IMR-90 (cell line): ENCODE data around the gene CNGB1. TPM values are rescaled to one million over a fixed set of nuclear protein-coding genes. Genes with fewer than 3 reads are reported as not detected.

Experiments
- ATAC-seq: fragments of 200-7000 bp; cut with Tn5 transposase; 2 replicates; pipeline ENCODE4 v1.9.1; 2020; ENCODE audit warnings: low read depth, mild to moderate bottlenecking, moderate library complexity
- BruUV-seq: library from RNA; stranded (reverse); fragments of 400-500 nt; replicated peaks from 2 replicates; lab custom pipeline; 2021; lab: Mats Ljungman, UMichigan
- CTCF ChIA-PET: fragments of 300-600 bp; formaldehyde crosslinking; extraction: SDS; loops from one replicate; lab custom pipeline; 2021; ENCODE audit warnings: antibody characterized with exemption; lab: Yijun Ruan, JAX
- POLR2A ChIA-PET: fragments of 300-600 bp; sonication (Branson Sonifier 250); formaldehyde crosslinking; loops from one replicate; lab custom pipeline; 2022; ENCODE audit warnings: antibody characterized with exemption; ENCODE audit not compliant: unreplicated experiment; lab: Charles Lee
- DNase-seq: peaks from one replicate; pipeline ENCODE4 v3.0.0; 2013
- H2AFZ ChIP-seq: replicated peaks from 2 replicates; pipeline ENCODE3; 2013; ENCODE audit warnings: low read length, mild to moderate bottlenecking; ENCODE audit not compliant: poor library complexity
- H2AK5ac ChIP-seq: 2 replicates; pipeline ENCODE4 v1.6.1; 2013; ENCODE audit warnings: low read depth, low read length, inconsistent platforms
- H2AK9ac ChIP-seq: replicated peaks from 2 replicates; pipeline ENCODE3; 2013; ENCODE audit warnings: mild to moderate bottlenecking, low read depth, low read length, moderate library complexity; ENCODE audit not compliant: poor library complexity
- H2BK120ac ChIP-seq: 2 replicates; pipeline ENCODE4 v1.6.1; 2013; ENCODE audit warnings: low read depth, low read length, inconsistent platforms
- H2BK15ac ChIP-seq: 3 replicates; pipeline ENCODE4 v1.6.1; 2013; ENCODE audit warnings: low read depth, low read length, inconsistent platforms
- H2BK20ac ChIP-seq: 2 replicates; pipeline ENCODE4 v1.6.1; 2013; ENCODE audit warnings: low read depth, mild to moderate bottlenecking, inconsistent platforms, low read length, moderate library complexity
- H2BK5ac ChIP-seq: 2 replicates; pipeline ENCODE4 v1.6.1; 2013; ENCODE audit warnings: mild to moderate bottlenecking, low read depth, low read length, inconsistent platforms; ENCODE audit not compliant: poor library complexity, severe bottlenecking
- H3K14ac ChIP-seq: replicated peaks from 2 replicates; pipeline ENCODE4 v1.6.1; 2013; ENCODE audit warnings: low read depth, low read length, inconsistent platforms
- H3K18ac ChIP-seq: 2 replicates; pipeline ENCODE4 v1.6.1; 2013; ENCODE audit warnings: low read depth, low read length, control low read depth
- H3K23ac ChIP-seq: 2 replicates; pipeline ENCODE4 v1.6.1; 2013; ENCODE audit warnings: low read depth, low read length, inconsistent platforms
- H3K27ac ChIP-seq: 2 replicates; pipeline ENCODE4 v1.5.1; 2013; ENCODE audit warnings: mild to moderate bottlenecking, control low read depth, low read length; ENCODE audit not compliant: insufficient read depth
- H3K27me3 ChIP-seq: 2 replicates; pipeline ENCODE4 v1.6.1; 2013; ENCODE audit warnings: low read length; ENCODE audit not compliant: control insufficient read depth, insufficient read depth
- H3K36me3 ChIP-seq: 2 replicates; pipeline ENCODE4 v1.6.1; 2013; ENCODE audit warnings: low read length, mixed read lengths; ENCODE audit not compliant: control insufficient read depth, insufficient read depth
- H3K4ac ChIP-seq: 2 replicates; pipeline ENCODE4 v1.6.1; 2013; ENCODE audit warnings: low read depth, low read length, inconsistent platforms
- H3K4me1 ChIP-seq: 2 replicates; pipeline ENCODE4 v1.6.1; 2013; ENCODE audit warnings: low read length, mixed read lengths; ENCODE audit not compliant: control insufficient read depth, insufficient read depth
- H3K4me2 ChIP-seq: 2 replicates; pipeline ENCODE4 v1.6.1; 2013; ENCODE audit warnings: low read depth, mild to moderate bottlenecking, control low read depth, low read length, moderate library complexity
- H3K4me3 ChIP-seq: 2 replicates; pipeline ENCODE4 v1.5.1; 2013; ENCODE audit warnings: low read depth, mild to moderate bottlenecking, control low read depth, low read length, moderate library complexity; ENCODE audit not compliant: insufficient read depth
- H3K56ac ChIP-seq: 2 replicates; pipeline ENCODE4 v1.6.1; 2013; ENCODE audit warnings: low read length, inconsistent platforms; ENCODE audit not compliant: insufficient read depth; ENCODE audit errors: extremely low read depth
- H3K79me1 ChIP-seq, 2 experiments: 2 replicates each; pipeline ENCODE4 v1.6.1; 2013; ENCODE audit warnings: low read length in 2 of 2, inconsistent platforms in 1 of 2, low read depth in 1 of 2
- H3K9ac ChIP-seq: 2 replicates; pipeline ENCODE4 v1.6.1; 2013; ENCODE audit warnings: low read depth, low read length, control low read depth
- H3K9me1 ChIP-seq: 2 replicates; pipeline ENCODE4 v1.6.1; 2013; ENCODE audit warnings: low read length, inconsistent platforms; ENCODE audit not compliant: insufficient read depth
- H3K9me3 ChIP-seq: 2 replicates; pipeline ENCODE4 v1.6.1; 2013; ENCODE audit warnings: low read length; ENCODE audit not compliant: control insufficient read depth, insufficient read depth
- H4K20me1 ChIP-seq: 2 replicates; pipeline ENCODE4 v1.6.1; 2013; ENCODE audit warnings: low read length, inconsistent platforms; ENCODE audit not compliant: insufficient read depth
- H4K5ac ChIP-seq: 2 replicates; pipeline ENCODE4 v1.6.1; 2013; ENCODE audit warnings: mild to moderate bottlenecking, low read depth, low read length, control low read depth
- H4K8ac ChIP-seq, 2 experiments: 2 replicates each; pipeline ENCODE4 v1.6.1; 2013; ENCODE audit warnings: low read depth in 2 of 2, low read length in 2 of 2, control low read depth in 1 of 2, inconsistent platforms in 1 of 2
- H4K91ac ChIP-seq: 2 replicates; pipeline ENCODE4 v1.6.1; 2013; ENCODE audit warnings: low read depth, low read length, inconsistent platforms; ENCODE audit not compliant: insufficient read depth
- BHLHE40 ChIP-seq: fragments of 150-350 bp; IDR thresholded peaks from 2 replicates; pipeline ENCODE4 v1.6.1; 2016; ENCODE audit warnings: mild to moderate bottlenecking, low read depth, low read length
- CEBPB ChIP-seq: IDR thresholded peaks from 2 replicates; pipeline ENCODE4 v1.6.1; 2012; ENCODE audit warnings: low read depth, low read length, improper control_type of control experiment
- FOS ChIP-seq: fragments of 150-350 bp; IDR thresholded peaks from 2 replicates; pipeline ENCODE4 v1.6.1; 2016; ENCODE audit warnings: low read depth, low read length
- MAZ ChIP-seq: IDR thresholded peaks from 2 replicates; pipeline ENCODE4 v1.6.1; 2012; ENCODE audit warnings: low read depth, mild to moderate bottlenecking, low read length, improper control_type of control experiment, moderate library complexity, borderline replicate concordance
- MXI1 ChIP-seq: IDR thresholded peaks from 2 replicates; pipeline ENCODE4 v1.6.1; 2012; ENCODE audit warnings: low read depth, mild to moderate bottlenecking, low read length, moderate library complexity, borderline replicate concordance
- NFE2L2 ChIP-seq: fragments of 150-350 bp; IDR thresholded peaks from 2 replicates; pipeline ENCODE4 v1.6.1; 2016; ENCODE audit warnings: low read depth, mild to moderate bottlenecking, low read length
- POLR2A ChIP-seq: IDR thresholded peaks from 2 replicates; pipeline ENCODE4 v1.6.1; 2012; ENCODE audit warnings: mild to moderate bottlenecking, low read depth, low read length
- RAD21 ChIP-seq: IDR thresholded peaks from 2 replicates; pipeline ENCODE4 v1.6.1; 2012; ENCODE audit warnings: low read length, improper control_type of control experiment
- RFX5 ChIP-seq: IDR thresholded peaks from 2 replicates; pipeline ENCODE4 v1.8.0; 2012; ENCODE audit warnings: low read depth, mild to moderate bottlenecking, low read length, moderate library complexity
- SMC3 ChIP-seq: fragments of 150-350 bp; IDR thresholded peaks from 2 replicates; pipeline ENCODE4 v1.6.1; 2016; ENCODE audit warnings: low read depth, mild to moderate bottlenecking, antibody characterized with exemption, low read length, moderate library complexity
- WGBS, 2 experiments: methylation state at CpG; one replicate each; pipeline versions ENCODE4 v1.1.5 to v1.1.7; 2013; ENCODE audit warnings: missing lambda C conversion rate in 2 of 2; ENCODE audit not compliant: insufficient read length in 1 of 2; ENCODE audit errors: extremely low coverage in 2 of 2; 5-methylcytosine and 5-hydroxymethylcytosine counted together
- dilution Hi-C: fragments of 300-500 bp; cut with HindIII; formaldehyde crosslinking; loops from one replicate; pipeline ENCODE4 v1.14.3; 2018; ENCODE audit warnings: low sequenced_read_pairs; ENCODE audit not compliant: unreplicated experiment
- in situ Hi-C: fragments of 300-500 bp; cut with MboI; formaldehyde crosslinking; loops from 3 replicates; pipeline ENCODE4 v1.14.3; 2019; ENCODE audit warnings: low sequenced_read_pairs, inconsistent platforms, mixed read lengths
- intact Hi-C: fragments of 100-400 bp; cut with micrococcal nuclease; formaldehyde crosslinking; loops from 2 replicates; pipeline ENCODE4 v1.10.0; 2022
- polyA plus RNA-seq, 3 experiments: library from polyadenylated mRNA; depleted of rRNA; stranded (reverse); fragments of >200 nt; gene quantifications; 2 replicates each; pipeline ENCODE4 v1.2.3, GENCODE V29; 2012; ENCODE audit warnings: low replicate concordance in 1 of 3
- total RNA-seq: library from RNA; depleted of rRNA; stranded (reverse); fragments of >200 nt; gene quantifications from 2 replicates; pipeline ENCODE4 v1.2.3, GENCODE V29; 2012
- TF ChIP-seq, protein P1 (sequence below): fragments of 150-350 bp; IDR thresholded peaks from 2 replicates; pipeline ENCODE4 v1.6.1; 2017; ENCODE audit warnings: mild to moderate bottlenecking, antibody characterized with exemption, low read length, low read depth

Gene CNGB1
- total and polyA plus RNA-seq, 2 of the 4 experiments (the other 2 are of a cell fraction), result not detected

DNA sequence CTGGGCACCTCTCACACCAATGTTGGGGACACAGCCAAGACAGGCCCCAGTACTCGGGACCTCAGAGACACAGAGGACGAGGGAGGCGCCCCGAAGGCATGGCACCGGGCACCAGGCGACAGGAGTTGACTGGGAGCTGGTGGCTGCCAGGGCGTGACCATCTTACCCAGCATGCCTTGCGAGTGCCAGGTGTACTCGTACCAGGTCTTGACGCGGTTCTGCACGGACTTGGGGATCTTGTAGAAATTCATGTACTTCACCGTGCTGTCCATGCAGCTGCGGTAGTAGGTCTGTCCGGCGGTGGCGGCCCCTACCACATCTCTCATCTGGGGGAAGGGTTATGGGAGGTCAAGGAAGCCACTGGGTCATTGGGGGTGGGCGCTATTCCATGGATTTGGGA, 67.3 kb downstream of the CNGB1 start:
- TF ChIP-seq MAZ (no peak), POLR2A (no peak), FOS (no peak), RFX5 (no peak), RAD21 (no peak), NFE2L2 (no peak), BHLHE40 (no peak), SMC3 (no peak), MXI1 (no peak), CEBPB (no peak)
- TF ChIP-seq, protein P1, sequence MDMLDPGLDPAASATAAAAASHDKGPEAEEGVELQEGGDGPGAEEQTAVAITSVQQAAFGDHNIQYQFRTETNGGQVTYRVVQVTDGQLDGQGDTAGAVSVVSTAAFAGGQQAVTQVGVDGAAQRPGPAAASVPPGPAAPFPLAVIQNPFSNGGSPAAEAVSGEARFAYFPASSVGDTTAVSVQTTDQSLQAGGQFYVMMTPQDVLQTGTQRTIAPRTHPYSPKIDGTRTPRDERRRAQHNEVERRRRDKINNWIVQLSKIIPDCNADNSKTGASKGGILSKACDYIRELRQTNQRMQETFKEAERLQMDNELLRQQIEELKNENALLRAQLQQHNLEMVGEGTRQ, result no peak
- H2BK5ac ChIP-seq, result no peak overlapping the region
- ChIA-PET CTCF (no interaction called here), POLR2A (no interaction called here)
- H2BK15ac ChIP-seq, result no peak overlapping the region
- ATAC-seq (no peak), DNase-seq (no peak)
- no peak overlapping the region for H3K14ac ChIP-seq
- H3K9ac ChIP-seq, result no peak overlapping the region
- no peak overlapping the region for H3K18ac ChIP-seq
- intact Hi-C loops, result no loop called here
- H3K9me3 ChIP-seq, result no peaks in the 10 kb centered on the region
- no peak overlapping the region for H3K27ac ChIP-seq
- no peak overlapping the region for H2AK9ac ChIP-seq
- H2BK120ac ChIP-seq, result no peak overlapping the region
- no peaks in the 10 kb centered on the region for H3K9me1 ChIP-seq
- H3K4me2 ChIP-seq, result no peak overlapping the region
- H3K56ac ChIP-seq, result no peak overlapping the region
- no TSS peak for BruUV-seq
- no peak overlapping the region for H2AK5ac ChIP-seq
- H4K91ac ChIP-seq, result no peak overlapping the region
- in situ Hi-C loops, result loop anchor here (25.0 kb wide), 1 partner anchor 209 kb away; no protein-coding TSS in a partner anchor
- H4K8ac ChIP-seq, result no peak overlapping the region
- 0 out of 2 replicates have a peak, but pooled peaks cover 7% of the 10 kb centered on the region for H4K20me1 ChIP-seq
- H4K5ac ChIP-seq, result no peak overlapping the region
- H3K27me3 ChIP-seq, result peaks cover 53% of the 10 kb centered on the region
- H3K36me3 ChIP-seq, result no peaks in the 10 kb centered on the region
- no peak overlapping the region for H2AFZ ChIP-seq
- no peak overlapping the region for H3K4me3 ChIP-seq
- WGBS, 2 experiments, result 78% methylated on average over 6 of the region's 18 CpGs; no CpG with 5 or more reads in 1 of the 2 experiments
- H3K79me1 ChIP-seq, result no peaks in the 10 kb centered on the region
- H2BK20ac ChIP-seq, result no peak overlapping the region
- H3K4me1 ChIP-seq, result peaks cover 3% of the 10 kb centered on the region; the same call in 1 of the 2 replicates
- no peak overlapping the region for H3K4ac ChIP-seq
- dilution Hi-C loops, result no loop called here
- H3K23ac ChIP-seq, result no peak overlapping the region
